ENCODE measurements around the gene C3orf18. TPM values are rescaled to one million over a fixed set of nuclear protein-coding genes. Genes with fewer than 3 reads are reported as not detected.

The C3orf18 gene
- total and polyA plus RNA-seq, 9 of the 15 experiments (the other 6 are each of a cell fraction or from before 2014, with no cell fraction given) = 0.01 to 2.3 (median 0.94) TPM

DNA sequence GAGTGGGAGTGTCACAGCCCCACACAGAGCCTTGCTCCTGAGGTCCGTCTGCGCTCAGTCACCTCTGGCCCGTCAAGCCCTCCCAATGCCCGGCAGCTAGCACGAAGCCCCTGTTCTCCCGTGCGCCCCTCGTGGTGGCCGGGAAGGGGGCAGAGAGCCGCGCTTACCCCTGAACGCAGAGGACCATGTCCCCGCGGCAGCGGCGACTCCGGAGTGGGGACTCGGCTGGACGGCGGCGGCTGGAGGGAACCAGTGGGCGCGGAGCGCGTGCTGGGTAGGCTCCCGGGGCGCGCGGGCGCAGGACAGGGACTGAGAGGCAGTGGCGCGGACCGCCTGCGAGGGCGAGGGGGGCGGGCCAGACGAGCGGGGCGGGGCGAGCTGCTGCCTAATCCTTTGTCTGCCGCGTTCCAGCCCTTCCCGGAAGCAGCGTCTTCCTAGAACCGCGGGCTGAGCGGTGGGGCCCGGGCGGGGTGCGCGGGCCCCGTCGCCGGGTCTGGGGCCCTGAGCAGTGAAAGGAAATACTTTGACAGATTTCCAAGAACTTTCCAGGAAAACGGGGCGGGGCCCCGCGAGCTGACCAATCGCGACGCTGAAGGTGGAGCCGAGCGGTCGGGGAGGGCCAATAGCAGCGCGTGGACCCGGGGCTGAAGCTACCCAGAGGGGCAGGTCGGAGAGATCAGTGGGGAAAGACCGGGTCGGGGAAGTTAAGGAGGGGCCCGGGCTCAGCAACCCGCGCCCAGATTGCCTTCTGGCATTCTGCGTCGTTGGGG, 44.1 kb upstream of the C3orf18 start, which contains the start of gene CISH (continued):
- TF ChIP-seq, protein P1, sequence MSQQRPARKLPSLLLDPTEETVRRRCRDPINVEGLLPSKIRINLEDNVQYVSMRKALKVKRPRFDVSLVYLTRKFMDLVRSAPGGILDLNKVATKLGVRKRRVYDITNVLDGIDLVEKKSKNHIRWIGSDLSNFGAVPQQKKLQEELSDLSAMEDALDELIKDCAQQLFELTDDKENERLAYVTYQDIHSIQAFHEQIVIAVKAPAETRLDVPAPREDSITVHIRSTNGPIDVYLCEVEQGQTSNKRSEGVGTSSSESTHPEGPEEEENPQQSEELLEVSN (IDR thresholded peaks at IDR 0.05; ENCODE audit: borderline replicate concordance in 1 of 2, extremely low read depth in 1 of 2, insufficient read depth in 1 of 2, insufficient read length in 1 of 2, low read depth in 1 of 2, low read length in 1 of 2, poor library complexity in 1 of 2, severe bottlenecking in 1 of 2) = peak; percentile 55 to 94
- TF ChIP-seq CHCHD3 (CRISPR knock-in tag; IDR thresholded peaks at IDR 0.05) = no peak
- TF ChIP-seq, protein P2, sequence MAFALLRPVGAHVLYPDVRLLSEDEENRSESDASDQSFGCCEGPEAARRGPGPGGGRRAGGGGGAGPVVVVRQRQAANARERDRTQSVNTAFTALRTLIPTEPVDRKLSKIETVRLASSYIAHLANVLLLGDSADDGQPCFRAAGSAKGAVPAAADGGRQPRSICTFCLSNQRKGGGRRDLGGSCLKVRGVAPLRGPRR (CRISPR knock-in tag; IDR thresholded peaks at IDR 0.05) = no peak
- TF ChIP-seq, protein P3, sequence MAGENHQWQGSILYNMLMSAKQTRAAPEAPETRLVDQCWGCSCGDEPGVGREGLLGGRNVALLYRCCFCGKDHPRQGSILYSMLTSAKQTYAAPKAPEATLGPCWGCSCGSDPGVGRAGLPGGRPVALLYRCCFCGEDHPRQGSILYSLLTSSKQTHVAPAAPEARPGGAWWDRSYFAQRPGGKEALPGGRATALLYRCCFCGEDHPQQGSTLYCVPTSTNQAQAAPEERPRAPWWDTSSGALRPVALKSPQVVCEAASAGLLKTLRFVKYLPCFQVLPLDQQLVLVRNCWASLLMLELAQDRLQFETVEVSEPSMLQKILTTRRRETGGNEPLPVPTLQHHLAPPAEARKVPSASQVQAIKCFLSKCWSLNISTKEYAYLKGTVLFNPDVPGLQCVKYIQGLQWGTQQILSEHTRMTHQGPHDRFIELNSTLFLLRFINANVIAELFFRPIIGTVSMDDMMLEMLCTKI (IDR thresholded peaks at IDR 0.05; ENCODE audit: partially characterized antibody) = no peak
- TF ChIP-seq, protein P4, sequence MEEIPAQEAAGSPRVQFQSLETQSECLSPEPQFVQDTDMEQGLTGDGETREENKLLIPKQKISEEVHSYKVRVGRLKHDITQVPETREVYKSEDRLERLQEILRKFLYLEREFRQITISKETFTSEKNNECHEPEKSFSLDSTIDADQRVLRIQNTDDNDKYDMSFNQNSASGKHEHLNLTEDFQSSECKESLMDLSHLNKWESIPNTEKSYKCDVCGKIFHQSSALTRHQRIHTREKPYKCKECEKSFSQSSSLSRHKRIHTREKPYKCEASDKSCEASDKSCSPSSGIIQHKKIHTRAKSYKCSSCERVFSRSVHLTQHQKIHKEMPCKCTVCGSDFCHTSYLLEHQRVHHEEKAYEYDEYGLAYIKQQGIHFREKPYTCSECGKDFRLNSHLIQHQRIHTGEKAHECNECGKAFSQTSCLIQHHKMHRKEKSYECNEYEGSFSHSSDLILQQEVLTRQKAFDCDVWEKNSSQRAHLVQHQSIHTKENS (CRISPR knock-in tag; IDR thresholded peaks at IDR 0.05) = no peak
- TF ChIP-seq BDP1 (IDR thresholded peaks at IDR 0.05; ENCODE audit: insufficient read depth, insufficient read length) = no peak
- no peak for TF ChIP-seq ZNF124 (CRISPR knock-in tag; IDR thresholded peaks at IDR 0.05)
- TF ChIP-seq ZC3H11A (IDR thresholded peaks at IDR 0.05; ENCODE audit: low read depth, low read length) = no peak
- TF ChIP-seq SPI1 (IDR thresholded peaks at IDR 0.05; ENCODE audit: borderline replicate concordance, low read depth, low read length) = no peak
- TF ChIP-seq ZNF583 (CRISPR knock-in tag; IDR thresholded peaks at IDR 0.05) = no peak
- TF ChIP-seq EGR1 (conservative IDR thresholded peaks at IDR 0.05) = peak; percentile 60
- no peak for TF ChIP-seq ZNF143 (CRISPR knock-in tag; IDR thresholded peaks at IDR 0.05)
- TF ChIP-seq TRIM24 (IDR thresholded peaks at IDR 0.05) = no peak
- TF ChIP-seq ZBED1 (IDR thresholded peaks at IDR 0.05) = peak; percentile 72; the same call in 1 of the 2 replicates
- no peak for TF ChIP-seq MED1 (CRISPR knock-in tag; IDR thresholded peaks at IDR 0.05; ENCODE audit: borderline replicate concordance)
- TF ChIP-seq, protein P5, sequence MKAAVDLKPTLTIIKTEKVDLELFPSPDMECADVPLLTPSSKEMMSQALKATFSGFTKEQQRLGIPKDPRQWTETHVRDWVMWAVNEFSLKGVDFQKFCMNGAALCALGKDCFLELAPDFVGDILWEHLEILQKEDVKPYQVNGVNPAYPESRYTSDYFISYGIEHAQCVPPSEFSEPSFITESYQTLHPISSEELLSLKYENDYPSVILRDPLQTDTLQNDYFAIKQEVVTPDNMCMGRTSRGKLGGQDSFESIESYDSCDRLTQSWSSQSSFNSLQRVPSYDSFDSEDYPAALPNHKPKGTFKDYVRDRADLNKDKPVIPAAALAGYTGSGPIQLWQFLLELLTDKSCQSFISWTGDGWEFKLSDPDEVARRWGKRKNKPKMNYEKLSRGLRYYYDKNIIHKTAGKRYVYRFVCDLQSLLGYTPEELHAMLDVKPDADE (conservative IDR thresholded peaks at IDR 0.05; ENCODE audit: control insufficient read depth, low read depth, low read length) = 0 out of 2 replicates have a peak, but pooled peaks have one; percentile 39
- peak; percentile 80 for TF ChIP-seq POLR2B (IDR thresholded peaks at IDR 0.05; ENCODE audit: low read depth, partially characterized antibody)
- TF ChIP-seq NCOA4 (IDR thresholded peaks at IDR 0.05; ENCODE audit: partially characterized antibody) = no peak
- TF ChIP-seq RNF2 (IDR thresholded peaks at IDR 0.05) = no peak
- TF ChIP-seq, protein P6, sequence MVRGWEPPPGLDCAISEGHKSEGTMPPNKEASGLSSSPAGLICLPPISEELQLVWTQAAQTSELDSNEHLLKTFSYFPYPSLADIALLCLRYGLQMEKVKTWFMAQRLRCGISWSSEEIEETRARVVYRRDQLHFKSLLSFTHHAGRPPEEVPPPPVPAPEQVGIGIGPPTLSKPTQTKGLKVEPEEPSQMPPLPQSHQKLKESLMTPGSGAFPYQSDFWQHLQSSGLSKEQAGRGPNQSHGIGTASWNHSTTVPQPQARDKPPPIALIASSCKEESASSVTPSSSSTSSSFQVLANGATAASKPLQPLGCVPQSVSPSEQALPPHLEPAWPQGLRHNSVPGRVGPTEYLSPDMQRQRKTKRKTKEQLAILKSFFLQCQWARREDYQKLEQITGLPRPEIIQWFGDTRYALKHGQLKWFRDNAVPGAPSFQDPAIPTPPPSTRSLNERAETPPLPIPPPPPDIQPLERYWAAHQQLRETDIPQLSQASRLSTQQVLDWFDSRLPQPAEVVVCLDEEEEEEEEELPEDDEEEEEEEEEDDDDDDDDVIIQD (CRISPR knock-in tag; IDR thresholded peaks at IDR 0.05) = no peak
